Thyroid gland (tissue), 4 donors: Measurements from ENCODE around the gene DNAH12.

Source experiments
- POLR2A ChIP-seq, 2 donors: fragments of 450-650 bp; IDR thresholded peaks; one replicate each; pipeline ENCODE4 v1.6.1; 2017; ENCODE audit warnings: antibody characterized with exemption in 2 of 2, mild to moderate bottlenecking in 2 of 2, moderate library complexity in 1 of 2
- TF ChIP-seq, protein P1 (sequence below), 6 experiments: fragments of 200-600 bp in 3 of 6; fragments of 450-650 bp in 3 of 6; sonication (generic) in 3 of 6; IDR thresholded peaks; one replicate each; pipeline ENCODE4 v1.5.1; 2016 to 2019; ENCODE audit warnings: antibody characterized with exemption in 6 of 6, mild to moderate bottlenecking in 2 of 6, inconsistent platforms in 1 of 6, moderate library complexity in 1 of 6

DNA sequence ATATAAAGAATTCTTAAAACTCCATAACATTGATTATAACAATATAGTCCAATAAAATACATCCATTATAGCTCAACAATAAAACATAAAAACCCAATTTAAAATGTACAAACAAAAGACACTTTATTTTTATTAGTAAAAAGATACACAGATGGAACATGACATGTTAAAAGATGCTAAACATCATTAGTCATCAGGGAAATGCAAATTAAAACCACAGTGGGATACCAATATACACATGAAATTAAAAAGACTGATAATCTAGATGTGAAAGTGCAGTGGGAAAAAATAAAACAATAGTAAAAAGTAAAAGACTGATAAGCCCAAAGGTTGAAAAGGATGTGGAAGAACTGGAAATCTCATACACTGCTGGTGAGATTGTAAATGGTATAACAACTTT is 46.2 kb downstream of the DNAH12 start:
- TF ChIP-seq, protein P1, sequence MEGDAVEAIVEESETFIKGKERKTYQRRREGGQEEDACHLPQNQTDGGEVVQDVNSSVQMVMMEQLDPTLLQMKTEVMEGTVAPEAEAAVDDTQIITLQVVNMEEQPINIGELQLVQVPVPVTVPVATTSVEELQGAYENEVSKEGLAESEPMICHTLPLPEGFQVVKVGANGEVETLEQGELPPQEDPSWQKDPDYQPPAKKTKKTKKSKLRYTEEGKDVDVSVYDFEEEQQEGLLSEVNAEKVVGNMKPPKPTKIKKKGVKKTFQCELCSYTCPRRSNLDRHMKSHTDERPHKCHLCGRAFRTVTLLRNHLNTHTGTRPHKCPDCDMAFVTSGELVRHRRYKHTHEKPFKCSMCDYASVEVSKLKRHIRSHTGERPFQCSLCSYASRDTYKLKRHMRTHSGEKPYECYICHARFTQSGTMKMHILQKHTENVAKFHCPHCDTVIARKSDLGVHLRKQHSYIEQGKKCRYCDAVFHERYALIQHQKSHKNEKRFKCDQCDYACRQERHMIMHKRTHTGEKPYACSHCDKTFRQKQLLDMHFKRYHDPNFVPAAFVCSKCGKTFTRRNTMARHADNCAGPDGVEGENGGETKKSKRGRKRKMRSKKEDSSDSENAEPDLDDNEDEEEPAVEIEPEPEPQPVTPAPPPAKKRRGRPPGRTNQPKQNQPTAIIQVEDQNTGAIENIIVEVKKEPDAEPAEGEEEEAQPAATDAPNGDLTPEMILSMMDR (IDR thresholded peaks at IDR 0.05): no peak
- no peak for TF ChIP-seq POLR2A (IDR thresholded peaks at IDR 0.05)
